Head of caudate nucleus (tissue), 42 donors: ENCODE data around the gene PI4K2A.
A peak's percentile ranks its signal among the peaks of the same experiment; 100 is the strongest.

Experiments
- DNase-seq, 42 donors: peaks; one replicate each; pipeline versions ENCODE4 v3.0.0 to v3.0.0-alpha.2; 2020 to 2021; ENCODE audit warnings: mixed read lengths in 7 of 42
- intact Hi-C: fragments of 100-400 bp; cut with DNase I; formaldehyde crosslinking; loops from one replicate; pipeline ENCODE4 v1.15.0; 2022

The PI4K2A gene

GRCh38 chr10:97714401-97715258, 74.2 kb downstream of the PI4K2A start:
- intact Hi-C loops = no loop called here
- peak in 37 of 42 donors; percentile 14 to 71 (median 45) for DNase-seq

DNA sequence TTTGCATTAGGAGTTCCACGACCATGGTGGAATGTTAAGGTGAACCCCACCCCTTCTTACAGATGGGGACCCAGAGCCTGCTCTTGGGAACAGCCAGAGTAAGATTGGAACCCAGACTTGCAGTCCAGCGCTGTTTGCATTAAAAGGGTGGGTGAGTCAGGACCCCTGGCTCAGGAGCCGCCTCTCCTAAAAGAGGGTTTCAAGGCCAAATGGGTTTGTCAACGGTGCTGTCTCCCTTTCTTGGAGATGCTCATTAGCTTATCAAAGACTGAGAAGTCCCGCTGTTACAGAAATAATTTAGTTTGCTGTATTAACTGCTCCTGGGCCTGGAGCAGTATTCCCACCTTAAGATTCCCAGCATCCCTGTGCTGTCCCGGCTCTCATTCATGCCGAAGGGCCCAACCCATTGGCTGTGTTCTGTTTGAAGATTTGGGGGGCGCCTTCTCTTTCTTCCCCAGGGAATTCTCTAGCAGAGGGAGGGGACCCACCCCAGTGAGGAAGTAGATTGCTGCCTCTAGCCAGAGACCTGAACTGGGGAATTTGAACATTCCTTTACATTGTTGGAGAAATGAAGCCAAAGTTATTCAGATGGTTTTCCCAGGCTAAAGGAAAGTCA, 74.9 kb downstream of the PI4K2A start:
- intact Hi-C loops = no loop called here
- no peak for DNase-seq

GRCh38 chr10:97717627-97718026, 77.2 kb downstream of the PI4K2A start:
- no peak for DNase-seq
- intact Hi-C loops = no loop called here

GRCh38 chr10:97718178-97718577, 77.7 kb downstream of the PI4K2A start:
- DNase-seq = peak in 40 of 42 donors; percentile 12 to 88 (median 64)
- intact Hi-C loops = no loop called here

- peak in 40 of 42 donors; percentile 25 to 84 (median 64) for DNase-seq
- intact Hi-C loops = no loop called here
Observed at GRCh38 chr10:97718659-97719142, 78.2 kb downstream of the PI4K2A start.

DNA sequence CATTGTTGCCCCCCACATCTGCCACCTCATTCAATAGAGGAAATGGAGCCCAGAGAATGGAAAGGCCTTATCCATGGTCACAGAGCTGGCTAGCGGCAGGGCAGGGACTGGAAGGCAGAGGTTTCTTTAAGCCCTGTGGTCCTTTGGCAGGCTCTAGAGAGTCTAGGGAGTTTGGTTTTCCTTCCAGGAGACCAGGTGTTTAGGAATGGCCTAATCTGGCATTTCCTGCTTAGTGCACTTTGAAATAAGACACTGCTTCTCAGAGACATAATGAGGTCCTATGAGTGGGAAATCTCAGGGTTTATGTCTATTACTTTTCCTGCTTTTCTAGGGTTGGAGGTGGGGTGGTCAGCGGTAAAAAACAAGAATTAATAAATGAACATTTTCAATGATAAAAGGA, 79.1 kb downstream of the PI4K2A start:
- intact Hi-C loops = no loop called here
- no peak for DNase-seq

DNA sequence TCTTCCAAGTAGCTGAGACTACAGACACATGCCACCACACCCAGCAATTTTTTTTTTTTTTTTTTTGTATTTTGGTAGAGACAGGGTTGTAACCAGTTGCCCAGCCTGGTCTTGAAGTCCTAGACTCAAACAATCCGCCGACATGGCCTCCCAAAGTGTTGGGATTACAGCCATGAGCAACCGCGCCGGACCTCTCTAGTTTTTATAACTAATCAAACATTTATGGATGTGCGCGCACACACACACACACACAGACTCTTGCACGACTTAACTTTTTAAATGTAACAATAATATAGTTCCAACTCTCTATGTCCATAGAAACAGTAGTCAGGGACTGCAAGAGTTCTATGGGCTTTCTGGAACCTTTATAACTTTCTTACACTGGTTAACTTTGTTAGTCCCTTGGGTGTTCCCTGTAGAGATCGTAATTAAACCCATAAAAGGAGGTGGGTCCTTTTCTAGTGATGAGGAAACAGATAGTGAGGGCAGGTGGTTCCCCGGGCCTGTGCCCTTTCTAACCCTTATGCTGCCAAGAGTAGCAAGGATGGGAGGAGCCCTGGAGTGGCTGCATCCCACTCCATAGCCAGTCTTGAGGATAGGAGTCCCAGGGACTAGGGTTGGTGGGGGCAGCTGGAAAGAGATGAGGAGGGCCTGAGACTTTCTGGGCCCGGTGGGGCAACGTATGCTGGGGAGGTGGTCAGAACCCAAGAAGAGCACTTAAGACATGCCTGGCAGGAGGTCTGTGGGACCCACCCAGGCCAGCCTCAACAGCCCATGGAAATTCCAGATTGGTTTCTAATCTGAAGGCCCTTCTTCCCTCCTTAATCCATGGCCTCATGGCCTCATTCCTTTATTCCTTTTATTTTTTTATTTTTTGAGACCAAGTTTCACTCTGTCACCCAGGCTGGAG, 81.7 kb downstream of the PI4K2A start:
- DNase-seq = no peak
- intact Hi-C loops = no loop called here

DNA sequence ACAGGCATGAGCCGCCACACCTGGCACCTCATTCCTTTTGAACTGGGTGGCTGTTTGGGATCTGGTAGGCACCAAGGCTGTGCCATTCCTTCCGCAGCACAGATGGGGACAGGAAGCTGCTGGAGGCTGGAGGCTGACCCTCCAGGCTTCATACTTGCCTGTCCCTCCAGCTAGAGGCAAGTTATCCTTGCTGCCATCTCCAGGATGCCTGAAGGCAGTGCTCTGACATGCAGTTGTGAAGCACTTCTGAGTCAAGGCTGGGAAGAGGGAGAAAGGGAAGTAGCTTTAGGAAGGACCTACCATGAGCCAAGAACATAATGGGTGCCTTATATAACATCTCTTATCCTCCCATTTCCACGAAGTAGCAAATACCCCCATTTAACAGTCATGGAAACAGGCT, 82.5 kb downstream of the PI4K2A start:
- intact Hi-C loops = no loop called here
- no peak for DNase-seq

DNA sequence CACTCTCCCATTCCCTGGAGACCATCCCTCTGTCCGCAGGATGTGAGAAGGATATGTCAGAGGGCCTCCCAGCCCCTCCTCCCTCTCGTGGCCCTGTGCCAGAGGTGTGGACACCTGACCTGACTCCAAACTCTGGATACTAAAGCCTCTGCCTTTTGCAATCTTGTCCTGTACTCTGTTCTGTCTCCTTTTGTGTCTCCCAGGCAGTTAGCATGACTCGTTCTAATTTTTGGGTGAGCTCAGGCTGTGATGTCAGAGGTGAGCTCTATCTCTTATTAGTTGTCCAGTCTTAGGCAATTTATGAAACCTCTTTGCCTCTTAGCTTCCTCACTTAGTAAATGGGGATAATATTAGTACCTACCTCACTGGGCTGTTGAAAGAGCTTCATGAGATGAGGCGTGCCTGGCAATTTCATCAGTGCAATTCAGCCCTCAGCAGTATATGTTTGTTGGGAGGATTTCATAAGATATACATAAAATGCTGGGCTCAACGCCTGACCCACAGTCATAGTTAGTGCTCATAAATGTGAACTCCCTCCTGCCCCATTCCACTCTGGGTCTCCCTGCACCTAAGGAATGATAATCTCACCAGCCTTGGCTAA, 84.0 kb downstream of the PI4K2A start:
- no peak for DNase-seq
- intact Hi-C loops = no loop called here
